ENCODE measurements around the gene CRELD2.

DNA sequence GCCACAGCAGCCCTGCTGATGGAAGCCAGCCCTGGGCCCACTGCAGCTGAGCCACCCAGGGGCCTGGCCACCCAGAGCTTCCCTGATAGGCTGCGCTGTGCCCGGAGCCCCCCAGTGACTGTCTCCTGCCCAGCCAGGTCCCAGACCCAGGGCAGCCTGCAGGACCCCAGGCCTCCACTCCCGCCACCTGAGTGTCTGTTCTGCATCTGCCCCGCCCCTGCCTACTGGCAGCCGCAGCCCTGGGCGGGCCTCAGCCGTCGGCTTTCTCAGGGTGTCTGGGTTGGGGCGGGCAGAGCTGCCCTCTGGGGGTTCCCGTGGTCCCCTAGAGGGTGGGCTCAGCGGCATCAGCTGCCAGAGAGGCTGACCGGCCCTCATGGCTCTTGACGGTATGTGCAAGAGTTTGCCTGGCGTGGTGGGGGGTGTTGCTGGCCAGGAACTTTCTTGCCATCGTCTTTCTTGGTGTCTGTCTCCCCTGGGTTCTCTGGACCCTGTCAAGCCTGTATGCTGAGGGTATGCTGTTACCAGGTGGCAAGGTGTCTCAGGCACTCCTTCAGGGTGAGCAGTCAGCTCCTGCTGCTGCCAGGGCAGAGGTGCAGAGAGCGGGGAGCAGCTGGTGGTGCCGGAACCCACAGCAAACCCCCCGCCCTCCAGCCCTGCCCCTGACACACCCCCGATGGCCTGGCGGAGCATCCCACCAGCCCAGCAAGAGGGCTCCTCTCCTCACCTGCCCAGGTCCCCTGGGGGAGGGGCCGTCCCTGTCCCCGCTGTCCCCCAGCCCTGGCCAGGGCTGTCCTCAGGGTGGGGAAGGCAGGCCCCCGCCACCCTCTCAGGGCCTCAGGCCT lies 29.9 kb downstream of the CRELD2 start:
- TF ChIP-seq, protein P1, sequence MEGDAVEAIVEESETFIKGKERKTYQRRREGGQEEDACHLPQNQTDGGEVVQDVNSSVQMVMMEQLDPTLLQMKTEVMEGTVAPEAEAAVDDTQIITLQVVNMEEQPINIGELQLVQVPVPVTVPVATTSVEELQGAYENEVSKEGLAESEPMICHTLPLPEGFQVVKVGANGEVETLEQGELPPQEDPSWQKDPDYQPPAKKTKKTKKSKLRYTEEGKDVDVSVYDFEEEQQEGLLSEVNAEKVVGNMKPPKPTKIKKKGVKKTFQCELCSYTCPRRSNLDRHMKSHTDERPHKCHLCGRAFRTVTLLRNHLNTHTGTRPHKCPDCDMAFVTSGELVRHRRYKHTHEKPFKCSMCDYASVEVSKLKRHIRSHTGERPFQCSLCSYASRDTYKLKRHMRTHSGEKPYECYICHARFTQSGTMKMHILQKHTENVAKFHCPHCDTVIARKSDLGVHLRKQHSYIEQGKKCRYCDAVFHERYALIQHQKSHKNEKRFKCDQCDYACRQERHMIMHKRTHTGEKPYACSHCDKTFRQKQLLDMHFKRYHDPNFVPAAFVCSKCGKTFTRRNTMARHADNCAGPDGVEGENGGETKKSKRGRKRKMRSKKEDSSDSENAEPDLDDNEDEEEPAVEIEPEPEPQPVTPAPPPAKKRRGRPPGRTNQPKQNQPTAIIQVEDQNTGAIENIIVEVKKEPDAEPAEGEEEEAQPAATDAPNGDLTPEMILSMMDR (conservative IDR thresholded peaks at IDR 0.05; ENCODE audit: low read depth, low read length), result no peak
- no peak for TF ChIP-seq POLR2A (IDR thresholded peaks at IDR 0.05; ENCODE audit: low read depth, low read length)
- no peak for TF ChIP-seq RCOR1 (IDR thresholded peaks at IDR 0.05; ENCODE audit: insufficient replicate concordance, low read length)
- TF ChIP-seq NFE2L2 (IDR thresholded peaks at IDR 0.05; ENCODE audit: low read depth, low read length), result no peak
- TF ChIP-seq, protein P2, sequence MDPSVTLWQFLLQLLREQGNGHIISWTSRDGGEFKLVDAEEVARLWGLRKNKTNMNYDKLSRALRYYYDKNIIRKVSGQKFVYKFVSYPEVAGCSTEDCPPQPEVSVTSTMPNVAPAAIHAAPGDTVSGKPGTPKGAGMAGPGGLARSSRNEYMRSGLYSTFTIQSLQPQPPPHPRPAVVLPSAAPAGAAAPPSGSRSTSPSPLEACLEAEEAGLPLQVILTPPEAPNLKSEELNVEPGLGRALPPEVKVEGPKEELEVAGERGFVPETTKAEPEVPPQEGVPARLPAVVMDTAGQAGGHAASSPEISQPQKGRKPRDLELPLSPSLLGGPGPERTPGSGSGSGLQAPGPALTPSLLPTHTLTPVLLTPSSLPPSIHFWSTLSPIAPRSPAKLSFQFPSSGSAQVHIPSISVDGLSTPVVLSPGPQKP (IDR thresholded peaks at IDR 0.05; ENCODE audit: borderline replicate concordance, low read depth, low read length), result no peak
- TF ChIP-seq MXI1 (IDR thresholded peaks at IDR 0.05; ENCODE audit: borderline replicate concordance, low read depth, low read length), result no peak
- no peak for TF ChIP-seq MAFK (IDR thresholded peaks at IDR 0.05; ENCODE audit: low read depth, low read length)

Data from IMR-90 (cell line).